GM19452 (cell line): ENCODE measurements around the gene CBARP.

Source experiments
- ATAC-seq: cut with Tn5 transposase; IDR thresholded peaks from one replicate; pipeline ENCODE4 v1.9.1; 2021; ENCODE audit not compliant: unreplicated experiment

Gene CBARP, protein sequence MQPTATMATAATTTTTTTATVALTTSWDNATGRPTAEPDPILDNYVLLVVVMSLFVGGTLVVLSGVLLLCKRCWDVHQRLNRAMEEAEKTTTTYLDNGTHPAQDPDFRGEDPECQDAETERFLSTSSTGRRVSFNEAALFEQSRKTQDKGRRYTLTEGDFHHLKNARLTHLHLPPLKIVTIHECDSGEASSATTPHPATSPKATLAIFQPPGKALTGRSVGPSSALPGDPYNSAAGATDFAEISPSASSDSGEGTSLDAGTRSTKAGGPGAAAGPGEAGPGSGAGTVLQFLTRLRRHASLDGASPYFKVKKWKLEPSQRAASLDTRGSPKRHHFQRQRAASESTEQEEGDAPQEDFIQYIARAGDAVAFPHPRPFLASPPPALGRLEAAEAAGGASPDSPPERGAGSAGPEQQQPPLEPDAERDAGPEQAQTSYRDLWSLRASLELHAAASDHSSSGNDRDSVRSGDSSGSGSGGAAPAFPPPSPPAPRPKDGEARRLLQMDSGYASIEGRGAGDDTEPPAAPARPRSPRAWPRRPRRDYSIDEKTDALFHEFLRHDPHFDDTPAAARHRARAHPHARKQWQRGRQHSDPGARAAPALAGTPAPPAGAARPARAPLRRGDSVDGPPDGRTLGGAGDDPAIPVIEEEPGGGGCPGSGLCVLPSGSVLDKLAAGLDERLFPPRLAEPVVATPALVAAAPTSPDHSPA

DNA sequence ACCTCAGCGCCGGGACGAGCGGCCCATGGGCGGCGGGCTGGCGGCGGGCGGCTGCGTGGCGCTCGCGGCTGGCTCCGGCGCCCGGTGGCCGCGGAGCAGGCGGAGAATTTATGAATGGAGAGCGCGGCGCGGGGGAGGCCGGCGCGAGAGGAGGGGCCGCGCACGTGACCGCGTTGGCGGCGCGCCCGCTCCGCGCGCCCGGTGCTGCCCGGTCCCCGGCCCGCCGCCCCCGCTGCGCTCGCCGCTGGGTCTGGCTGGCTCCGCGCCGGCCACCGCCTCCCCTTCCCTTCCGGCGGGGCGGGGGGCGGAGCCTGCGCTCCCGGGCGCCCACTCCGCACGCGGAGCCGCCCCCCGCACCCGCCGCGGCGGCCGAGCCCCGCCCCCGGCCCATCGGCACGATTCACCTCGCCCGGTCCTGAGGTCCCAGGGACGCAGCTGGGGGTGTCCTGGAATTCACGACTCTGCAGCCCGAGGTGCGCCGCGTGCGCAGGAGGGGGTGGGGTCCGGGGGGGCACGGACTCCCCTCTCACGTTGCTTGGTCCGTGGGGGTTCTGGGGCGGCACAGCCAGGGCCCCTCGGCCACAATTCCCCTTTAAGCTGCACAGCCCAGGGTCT is at the start of gene CBARP:
Gene CBARP (minus strand): TSS at position 252 of the 615 bp plus-strand sequence. CDS start 1,905 bp downstream, outside the sequence.
- ATAC-seq, result no peak

DNA sequence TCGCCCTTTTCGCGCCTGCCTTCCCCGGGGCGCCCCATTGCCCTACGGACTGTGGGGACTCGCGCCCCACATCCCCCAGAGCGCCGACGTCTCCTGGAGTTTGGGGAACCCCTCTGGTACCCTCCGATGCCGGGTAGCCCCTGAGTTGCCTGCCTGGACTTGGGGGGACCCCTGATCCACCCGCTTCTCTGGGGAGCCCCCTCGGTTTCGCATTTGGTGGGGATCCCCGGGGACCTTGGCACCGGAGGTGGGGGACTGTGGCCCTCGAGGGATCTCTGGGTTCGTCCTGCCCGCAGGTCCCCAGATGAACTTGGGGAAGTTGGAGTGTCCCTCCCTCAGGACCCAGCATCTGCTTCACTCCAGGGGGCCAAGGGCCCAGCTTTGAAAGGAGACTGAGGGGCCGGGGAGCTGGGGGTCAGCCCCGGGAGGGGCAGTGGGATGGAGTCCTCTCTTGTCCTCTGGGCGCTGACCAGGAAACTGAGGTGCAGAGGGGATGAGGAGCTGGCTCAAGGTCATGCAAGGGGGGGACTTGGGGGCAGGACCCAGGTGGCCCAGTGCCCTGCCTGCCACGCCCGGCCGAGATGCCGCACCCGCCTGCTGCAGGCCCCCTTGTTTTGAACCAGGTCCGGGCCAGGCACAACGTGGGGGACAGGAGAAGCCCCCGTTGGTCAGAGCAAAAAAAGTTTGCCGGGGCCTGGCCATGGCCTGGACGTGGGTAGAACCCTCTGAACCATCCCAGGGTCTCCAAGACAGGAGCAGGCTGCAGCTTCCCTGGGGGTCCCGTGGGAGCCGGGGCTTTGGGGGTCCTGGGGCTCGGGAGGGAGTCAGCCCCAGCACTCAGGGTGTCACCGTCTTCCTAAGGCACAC is 48.9 kb upstream of the CBARP start:
- no peak for ATAC-seq

DNA sequence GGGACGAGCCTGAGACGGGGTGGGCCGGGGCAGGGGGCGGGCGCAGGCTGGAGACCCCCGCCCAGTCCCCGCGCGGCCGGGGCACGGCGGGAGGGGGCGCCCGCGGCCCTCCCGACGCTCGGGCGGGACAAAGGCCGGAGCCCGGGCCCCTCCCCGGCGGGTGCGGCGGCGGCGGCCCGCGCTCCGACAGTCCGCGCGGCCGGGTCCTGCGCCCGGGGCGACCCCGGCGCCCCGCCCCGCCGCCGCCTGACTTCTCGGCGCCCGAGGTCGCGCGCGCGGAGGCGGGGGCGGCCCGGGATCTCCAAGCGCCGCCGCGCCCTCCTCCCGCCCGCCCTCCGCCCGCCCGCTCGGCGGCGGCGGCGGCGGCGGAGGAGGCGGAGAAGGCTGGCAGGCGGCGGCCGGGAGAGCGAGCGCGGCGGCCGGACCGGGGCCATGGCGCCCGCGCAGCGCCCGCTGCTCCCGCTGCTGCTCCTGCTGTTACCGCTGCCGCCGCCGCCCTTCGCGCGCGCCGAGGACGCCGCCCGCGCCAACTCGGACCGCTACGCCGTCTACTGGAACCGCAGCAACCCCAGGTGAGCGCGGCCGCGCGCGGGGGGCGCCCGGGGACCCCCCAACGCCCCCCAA is 48.0 kb upstream of the CBARP start, which contains the start of gene EFNA2:
Gene EFNA2 (plus strand): TSS at position 137 of the 624 bp plus-strand sequence. CDS start 296 bp downstream, at position 433.
- no peak for ATAC-seq

DNA sequence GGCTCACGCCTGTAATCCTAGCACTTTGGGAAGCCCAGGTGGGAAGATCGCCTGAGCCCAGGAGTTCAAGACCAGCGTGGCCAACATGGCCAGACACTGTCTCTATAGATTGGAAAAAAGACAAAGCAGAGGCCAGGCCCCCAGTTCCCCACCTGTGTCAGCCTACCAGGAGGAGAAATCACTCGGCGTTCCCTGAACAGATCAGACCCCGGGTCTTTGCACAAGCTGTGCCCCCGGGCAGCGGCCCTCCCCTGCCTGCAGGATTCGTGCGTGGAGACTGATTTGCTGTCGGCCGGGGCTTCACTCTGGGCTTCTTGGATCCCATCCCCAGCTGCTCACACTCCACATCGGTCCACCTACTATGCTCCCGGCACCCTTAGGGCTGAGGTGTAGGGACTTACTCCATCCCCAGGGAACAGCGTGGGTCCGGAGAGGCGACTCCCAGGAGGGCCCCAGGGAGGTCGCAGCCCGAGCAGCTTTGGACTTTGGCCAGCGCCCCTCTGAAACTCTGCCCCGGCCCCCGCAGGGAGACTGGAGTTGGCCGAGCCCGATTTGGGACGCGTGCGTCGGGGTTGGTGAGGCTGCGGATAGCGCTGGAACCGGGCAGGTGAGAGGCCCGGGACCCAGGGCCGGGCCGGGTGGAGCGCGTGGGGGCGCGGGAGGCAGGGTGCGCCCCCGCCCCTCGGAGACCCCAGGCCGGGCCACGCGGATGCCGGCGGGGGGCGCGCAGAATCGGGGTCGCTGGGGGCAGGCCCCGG is 47.4 kb upstream of the CBARP start:
- ATAC-seq, result no peak

DNA sequence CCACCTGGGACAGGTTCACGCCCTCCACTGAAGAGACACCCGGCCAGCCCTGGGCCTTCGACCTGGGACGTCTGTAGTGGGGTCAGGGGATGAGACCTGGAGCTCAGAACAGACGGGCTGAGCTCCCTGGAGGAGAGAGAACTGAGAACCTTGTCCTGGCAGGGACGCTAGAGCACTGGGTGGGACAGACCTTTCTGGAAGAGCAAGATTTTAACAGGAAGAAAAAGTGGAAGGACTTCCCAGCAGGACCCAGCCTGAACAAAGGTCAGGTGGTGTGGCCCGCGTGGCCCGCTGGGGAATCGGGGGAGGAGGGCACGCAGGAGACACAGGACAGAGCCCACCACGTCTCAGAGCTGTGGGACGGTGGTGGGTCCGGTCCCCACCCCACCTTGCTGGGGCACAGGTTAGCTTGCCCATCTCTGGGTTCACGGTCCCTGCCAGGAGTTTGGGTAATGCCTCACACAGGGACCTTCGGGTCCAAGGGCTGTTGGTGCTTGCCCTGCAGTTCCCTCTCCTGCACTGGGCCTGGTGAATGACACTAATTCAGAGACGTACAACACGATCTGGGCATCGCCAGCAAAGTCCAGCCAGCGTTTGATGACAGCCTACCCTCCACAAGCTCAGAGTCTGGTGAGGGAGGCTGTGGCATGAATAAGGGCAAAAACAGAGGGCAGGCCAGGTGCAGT is 46.6 kb upstream of the CBARP start:
- no peak for ATAC-seq

DNA sequence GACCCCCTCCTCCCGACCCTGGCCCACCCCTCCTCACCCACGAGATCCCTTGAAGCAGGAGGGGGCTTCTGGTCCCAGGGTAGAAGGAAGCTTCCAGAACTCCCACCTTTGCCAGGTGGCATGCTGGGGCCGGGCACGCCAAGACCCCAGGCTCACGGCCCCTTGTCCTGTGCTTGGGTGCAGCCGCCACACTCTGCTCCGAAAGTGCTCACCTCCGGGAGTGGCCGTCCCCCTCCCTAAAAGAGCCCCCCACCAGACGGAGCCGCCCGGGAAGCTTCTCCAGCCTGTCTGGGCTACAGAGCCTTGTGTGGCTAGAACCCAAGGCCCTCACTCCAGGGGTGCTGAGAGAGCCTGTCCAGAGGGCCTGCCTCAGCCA is 46.1 kb upstream of the CBARP start:
- no peak for ATAC-seq

DNA sequence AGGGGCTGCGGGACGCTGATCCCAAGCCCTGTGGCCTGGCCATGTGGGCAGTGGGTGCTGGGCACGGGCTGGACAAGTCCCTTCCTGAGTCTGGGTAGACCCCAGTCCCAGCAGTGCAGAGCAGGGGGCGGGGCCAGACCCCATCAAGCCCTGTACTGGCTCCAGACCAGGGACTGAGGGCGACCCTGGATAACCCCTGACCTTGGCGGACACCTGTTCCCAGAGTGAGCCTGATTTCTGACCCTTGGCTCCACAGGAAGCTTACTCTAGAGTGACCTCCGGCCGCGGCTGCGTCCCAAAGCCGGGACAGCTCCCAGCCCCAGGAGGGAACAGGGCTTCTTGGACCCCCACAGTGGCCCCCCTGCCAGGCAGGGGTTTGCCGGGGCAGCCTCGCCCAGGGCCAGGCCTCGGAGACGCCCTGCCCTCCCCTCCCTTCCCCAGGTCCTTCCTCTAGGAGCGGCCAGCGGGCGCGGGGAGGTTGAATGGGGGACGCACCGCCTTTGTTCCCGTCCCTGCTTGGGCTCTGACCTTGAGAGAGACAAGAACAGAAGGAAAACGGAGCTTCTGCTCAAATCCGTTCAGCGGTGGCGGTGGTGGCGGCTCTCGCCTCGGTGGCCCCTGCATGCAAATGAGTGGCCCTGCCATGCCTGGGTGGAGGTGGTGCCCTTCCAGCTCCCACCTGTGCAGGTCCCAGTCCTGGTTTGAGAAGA is 45.6 kb upstream of the CBARP start:
- ATAC-seq, result no peak

DNA sequence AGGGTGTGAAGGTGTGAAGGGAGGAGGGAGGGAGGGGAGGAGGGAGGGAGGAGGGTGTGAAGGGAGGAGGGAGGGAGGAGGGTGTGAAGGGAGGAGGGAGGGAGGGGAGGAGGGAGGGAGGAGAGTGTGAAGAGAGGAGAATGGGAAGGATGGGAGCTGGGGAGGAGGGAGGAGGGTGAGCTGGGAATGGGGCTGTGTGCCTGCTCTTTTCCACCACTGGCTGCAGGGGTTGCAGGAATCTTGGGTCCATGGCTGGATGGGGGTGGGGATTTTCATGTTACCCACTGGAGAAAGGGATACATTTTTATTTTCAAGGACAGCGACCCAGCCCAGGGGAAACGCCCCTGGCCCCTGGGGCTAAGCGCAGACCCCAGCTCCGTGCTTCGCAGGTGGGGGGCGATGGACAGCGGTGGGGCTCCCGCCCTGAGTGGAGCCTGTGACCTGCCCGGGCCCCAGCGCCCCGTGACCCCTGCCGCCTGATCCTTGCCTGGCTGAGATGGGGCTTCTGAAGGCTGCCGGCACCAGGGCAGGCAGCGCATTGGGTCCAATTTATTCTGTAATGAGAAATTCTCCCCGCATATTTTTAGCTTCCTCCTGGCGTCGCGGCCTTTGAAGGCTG is 44.9 kb upstream of the CBARP start:
- ATAC-seq, result no peak

DNA sequence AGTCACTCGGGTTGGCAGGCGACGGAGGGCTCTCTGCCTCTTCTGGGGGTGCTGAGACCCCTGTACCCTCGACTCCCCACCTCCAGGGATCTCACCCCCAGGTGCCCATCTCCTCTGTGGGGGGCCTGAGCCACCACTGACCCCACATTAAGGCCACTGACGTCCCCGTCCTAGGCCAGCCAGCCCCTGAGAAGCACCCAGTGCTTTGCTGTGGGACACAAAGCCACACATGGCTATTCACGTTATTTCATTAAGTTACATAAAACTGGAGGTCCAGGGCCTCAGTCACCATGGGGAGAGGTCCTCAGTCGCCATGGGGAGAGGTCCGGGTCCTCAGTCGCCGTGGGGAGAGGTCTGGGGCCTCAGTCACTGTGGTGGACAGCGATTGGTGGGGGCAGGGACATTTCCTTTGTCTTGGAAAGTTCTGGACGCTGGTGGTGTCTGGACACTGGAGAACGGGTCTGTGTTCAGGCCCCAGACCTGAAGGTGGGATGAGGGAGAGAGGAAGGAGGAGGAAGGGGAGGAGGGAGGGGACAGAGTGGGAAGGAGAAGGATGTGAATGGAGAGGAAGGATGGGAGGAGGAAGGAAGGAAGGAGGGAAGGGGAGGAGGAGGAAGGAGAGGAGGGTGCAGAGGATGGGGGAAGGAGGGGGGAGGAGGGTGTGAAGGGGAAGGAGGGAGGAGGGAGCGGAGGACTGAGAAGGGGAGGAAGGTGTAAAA is 43.9 kb upstream of the CBARP start:
- no peak for ATAC-seq

DNA sequence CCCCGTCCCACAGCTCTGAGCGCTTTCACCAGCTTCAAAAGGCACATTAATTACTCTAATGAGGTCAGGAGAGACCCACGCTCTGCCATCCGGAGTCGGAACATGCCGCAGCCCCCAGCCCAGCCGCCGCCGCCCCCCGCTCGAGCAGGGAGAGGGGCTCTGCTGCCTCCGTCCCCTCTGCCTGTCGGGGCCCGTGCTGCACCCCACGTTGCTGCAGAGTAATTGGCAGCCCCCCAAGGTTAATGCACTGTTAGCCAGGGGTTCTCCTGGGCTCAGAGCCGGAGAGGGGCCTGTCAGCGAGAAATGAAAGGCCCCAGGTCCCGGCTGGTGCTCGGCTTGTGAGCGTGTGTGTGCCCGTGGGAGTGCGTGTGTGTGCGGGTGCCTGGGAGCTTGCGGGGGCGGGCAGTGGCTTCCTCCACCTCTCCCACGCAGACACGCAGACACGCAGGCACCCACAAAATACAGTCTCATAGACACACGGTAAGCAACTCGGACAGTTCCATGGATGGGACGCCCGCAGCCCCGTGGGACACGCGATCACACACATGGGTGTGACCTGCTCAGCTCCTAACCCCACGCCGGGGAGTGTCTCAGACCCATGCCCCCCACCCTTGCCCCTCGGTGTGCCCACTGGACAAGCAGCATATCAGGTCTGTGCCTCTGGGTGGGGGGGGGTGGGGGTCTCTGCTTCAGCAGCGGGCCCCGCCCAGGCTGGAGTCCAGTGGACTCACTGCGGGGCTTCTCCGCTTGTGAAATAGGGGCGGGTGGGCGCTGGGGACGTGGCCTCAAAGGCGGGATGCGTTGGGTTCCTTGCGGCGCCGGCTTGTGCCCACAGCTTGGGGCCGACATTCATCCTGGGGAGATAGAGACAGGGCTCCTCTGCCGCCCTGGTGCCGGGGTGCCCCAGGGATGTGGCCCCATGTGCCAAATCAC is 43.1 kb upstream of the CBARP start:
- ATAC-seq, result no peak

DNA sequence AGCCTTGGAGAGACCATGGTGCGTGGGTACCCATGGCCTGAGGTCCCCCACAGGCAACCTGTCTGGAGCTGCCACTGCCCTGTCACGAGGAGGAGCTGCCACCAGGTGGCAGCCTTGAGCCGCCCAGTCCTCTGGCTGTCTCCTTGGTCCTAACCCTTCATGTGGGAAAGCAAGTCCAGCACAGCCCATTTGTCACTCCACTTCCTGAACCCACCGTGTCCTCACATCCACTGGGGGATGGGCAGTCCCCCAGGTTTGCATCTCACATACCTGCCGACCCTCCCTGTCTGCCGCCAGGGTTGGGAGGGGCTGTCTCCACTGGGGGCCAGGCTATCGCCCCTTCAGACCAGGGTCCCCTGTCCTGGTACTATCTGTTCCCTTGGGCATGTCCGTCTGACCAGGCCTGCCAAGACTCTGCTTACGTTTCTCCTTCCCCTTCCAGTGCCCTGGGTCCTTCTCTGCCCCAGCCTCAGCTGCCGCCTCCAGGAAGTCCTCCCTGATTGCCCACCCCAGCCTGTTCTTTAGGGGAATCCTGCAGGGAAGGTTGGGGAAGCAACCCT is 42.1 kb upstream of the CBARP start:
- no peak for ATAC-seq

DNA sequence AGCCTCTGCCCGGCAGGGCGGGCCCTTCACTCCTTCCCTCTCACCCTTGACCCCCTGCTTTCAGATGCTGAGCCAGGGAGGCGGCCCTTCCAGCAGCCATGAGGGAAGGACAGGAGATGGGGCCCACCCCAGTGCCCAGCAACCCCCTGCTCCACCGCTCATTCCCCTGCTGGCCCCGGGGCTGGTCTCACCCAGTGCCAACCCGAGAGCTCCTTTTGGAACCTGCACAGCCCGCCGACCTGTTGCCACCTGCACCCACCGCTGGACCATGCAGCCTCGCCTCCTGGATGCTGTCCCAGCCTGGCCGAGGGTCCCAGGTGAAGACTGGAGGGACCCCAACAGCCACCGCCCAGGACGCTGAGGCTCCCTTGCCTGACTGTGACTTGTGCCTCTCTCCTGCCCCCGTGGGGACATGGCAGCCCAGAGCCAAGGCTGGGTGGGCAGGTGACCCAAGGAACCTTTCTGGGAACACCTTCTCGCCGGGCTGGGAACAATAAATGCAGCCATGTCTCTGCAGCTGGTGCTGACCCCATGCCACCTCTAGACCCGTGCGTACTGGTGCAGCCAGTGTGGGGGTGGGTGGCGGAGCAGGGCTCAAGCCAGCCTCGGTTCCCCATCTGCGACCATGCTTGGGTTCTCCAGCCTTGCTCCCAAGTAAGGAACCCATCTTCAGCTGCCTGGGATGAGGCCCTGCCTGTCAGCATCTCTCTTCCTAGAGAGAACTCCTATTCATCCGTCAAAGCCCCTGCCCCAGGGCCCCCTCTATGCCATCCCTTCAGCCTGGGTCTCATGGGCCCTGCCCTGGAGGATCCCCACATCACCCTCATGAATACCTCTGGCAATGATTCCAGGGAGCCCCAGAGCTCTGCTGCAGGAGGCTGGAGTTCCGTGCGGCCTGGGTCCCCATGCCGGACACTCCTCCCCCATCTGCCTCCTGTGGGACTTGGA is 41.2 kb upstream of the CBARP start:
- no peak for ATAC-seq

DNA sequence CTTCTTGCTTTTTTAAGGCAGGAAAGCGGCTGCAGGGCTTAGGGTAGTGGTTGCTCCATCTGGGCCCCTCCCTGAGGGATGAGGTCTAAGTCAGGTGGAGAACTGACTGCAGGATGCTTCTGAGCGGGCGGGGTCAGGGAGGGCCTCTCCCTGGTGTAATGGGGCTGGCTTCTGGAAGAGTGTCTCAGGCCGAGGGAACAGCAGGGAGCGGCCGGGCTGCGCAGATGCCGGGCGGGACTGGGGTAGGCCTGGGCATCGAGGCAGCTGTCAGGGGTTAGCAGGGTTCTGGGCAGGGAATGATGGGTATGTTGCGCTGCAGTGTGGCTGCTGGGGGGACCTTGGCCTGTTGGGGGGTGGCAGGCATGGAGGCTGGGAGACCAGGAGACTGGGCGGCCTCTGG is 40.3 kb upstream of the CBARP start:
- no peak for ATAC-seq

DNA sequence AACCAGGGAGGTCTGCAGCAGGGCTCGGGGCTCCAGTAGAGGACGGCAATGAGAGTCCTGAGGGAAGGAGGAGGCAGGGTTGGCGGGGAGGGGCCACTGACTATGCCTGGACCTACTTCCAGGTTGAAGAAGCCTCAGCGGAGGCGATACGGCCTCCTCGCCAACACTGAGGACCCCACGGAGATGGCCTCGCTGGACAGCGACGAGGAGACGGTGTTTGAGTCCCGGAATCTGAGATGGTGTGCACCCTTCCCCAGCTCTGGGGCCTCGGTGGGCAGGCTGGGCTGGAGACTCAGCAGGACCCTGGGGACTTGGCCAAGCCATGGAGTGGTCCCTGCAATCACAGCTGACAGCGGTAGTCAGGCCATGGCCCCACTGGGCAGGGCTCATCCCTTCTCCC is 39.3 kb upstream of the CBARP start:
- no peak for ATAC-seq

DNA sequence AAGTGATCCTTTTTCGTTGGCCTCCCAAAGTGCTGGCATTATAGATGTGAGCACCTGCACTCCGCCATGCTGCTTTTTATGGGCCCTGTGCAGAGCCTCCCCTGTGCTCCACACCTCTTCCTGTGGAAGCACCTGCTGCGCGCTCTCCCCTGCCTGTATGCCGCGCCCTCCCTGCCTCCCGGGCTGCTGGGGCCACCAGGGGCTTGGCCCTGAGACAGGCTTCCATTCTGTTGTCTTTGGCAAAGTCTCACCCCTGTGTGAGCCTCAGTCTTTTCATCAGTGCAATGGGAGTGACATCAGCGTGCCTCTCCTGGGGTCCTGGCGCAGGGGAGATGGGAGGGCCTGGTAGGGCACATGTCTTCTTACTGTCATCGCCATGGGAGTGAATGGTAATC is 38.8 kb upstream of the CBARP start:
- ATAC-seq, result no peak
